Stimulated activated CD8-positive, alpha-beta memory T cell treated with anti-CD3 and anti-CD28 coated beads, Interleukin-12 subunit alpha, Interleukin-12 subunit beta, amount 100 ng/mL, for 4 hours (primary cell): ENCODE measurements around the gene FARP1.

Experiments
- DNase-seq: peaks from one replicate; pipeline ENCODE4 v3.0.0-alpha.2; 2020; ENCODE audit warnings: low read depth

The FARP1 gene

GRCh38 chr13:98335721-98336120 lies 192.8 kb downstream of the FARP1 start:
- no peak for DNase-seq

- DNase-seq: no peak
Observed at GRCh38 chr13:98338310-98338709, 195.4 kb downstream of the FARP1 start.

DNA sequence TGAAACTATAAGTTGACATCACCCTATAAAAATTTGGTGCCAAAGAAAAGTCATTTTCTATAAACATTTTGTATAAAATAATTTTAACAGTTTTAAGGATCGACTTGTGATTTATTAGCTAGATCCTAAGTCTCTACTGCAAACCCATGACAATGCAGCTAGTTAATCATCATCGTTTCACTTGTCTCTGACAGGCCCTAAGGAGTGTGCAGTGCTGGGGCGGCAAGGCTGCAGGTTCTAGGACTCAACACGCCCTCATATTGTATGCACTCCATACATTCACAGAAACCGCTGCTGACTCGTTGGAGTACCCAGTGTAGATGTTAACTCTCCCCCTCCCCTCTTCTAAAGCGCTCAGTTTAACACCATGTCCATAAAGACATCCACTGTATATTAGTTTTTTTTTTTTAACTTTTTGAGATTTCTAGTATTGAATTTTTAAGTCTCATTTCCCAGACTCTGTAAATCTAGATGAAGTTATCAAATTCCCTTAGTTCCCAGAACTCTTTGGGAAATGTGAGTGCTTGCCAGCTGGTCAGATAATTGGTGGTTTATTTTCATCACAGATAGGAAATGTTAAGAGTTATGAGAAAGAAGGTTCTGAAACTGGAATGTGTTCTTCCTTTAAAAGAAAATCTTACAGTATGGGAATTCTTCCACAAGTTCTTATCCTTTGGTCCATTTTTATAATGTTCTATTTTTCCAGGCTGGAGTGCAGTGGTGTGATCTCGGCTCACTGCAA lies 197.0 kb downstream of the FARP1 start:
- DNase-seq: no peak

DNA sequence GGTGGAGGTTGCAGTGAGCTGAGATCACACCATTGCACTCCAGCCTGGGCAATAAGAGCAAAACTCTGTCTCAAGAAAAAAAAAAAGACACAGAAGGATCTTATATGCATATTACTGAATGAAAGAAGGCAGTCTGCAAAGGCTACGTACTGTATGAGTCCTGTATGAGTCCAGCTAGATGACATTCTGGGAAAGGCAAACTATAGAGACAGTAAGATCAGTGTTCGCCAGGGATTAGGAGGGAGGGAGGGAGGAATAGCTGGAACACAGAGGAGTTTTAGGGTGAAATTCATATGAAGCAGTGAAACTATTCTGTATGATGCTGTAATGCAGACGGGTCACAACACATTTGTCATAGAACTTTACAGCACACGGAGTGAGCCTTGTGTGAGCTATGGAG lies 200.1 kb downstream of the FARP1 start:
- no peak for DNase-seq

DNA sequence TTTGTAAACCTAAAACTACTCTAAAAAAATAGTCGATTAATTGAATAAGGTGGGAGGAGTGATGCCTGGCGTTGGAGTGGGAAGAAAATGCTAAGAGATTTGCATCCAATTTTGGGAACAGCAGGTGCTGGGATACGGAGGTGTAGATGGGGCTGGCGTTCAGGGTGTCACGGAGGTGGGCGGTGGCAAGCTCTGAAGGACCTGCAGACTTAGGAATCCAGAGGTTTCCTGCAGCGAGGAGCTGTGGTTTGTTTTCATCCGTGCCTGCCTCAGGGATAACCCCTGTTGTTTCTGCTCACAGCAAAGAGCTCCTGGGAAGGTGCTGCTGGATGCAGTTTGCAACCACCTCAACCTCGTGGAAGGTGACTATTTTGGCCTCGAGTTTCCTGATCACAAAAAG lies 200.6 kb downstream of the FARP1 start:
- no peak for DNase-seq

GRCh38 chr13:98344392-98344791 lies 201.5 kb downstream of the FARP1 start:
- no peak for DNase-seq

- no peak for DNase-seq
Observed at GRCh38 chr13:98345107-98345935, 202.4 kb downstream of the FARP1 start.

DNA sequence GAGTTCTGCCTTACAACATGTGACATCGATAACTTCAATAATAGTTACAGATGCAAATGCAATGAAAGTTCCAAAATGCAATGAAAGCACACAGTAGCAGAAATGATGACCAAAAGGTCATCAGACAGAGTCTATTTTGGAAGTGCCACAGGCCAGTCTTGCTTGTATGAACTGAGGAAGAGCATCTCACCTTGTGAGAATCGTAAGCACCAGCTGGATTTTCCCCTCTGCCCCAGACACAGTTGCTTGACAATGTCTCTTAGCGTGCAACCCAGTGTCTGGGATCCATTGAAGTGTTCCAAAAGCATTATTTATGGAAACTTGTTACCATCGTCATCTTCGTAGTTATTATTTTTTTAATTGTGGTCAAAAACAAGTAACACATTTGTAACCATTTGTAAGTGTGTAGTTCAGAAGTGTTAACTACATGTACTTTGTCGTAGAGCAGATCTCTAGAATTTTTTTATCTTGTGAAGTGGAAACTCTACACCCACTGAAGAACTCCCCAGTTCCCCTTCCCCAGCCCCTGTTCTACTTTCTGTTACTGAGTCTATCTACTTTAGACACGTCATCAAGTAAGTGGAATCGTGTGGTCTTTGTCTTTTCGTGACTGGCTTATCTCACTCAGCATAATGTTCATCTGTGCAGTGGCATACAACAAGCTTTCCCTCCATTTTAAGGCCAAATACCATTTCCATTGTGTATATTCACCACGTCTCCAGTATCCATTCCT lies 204.2 kb downstream of the FARP1 start:
- no peak for DNase-seq

DNA sequence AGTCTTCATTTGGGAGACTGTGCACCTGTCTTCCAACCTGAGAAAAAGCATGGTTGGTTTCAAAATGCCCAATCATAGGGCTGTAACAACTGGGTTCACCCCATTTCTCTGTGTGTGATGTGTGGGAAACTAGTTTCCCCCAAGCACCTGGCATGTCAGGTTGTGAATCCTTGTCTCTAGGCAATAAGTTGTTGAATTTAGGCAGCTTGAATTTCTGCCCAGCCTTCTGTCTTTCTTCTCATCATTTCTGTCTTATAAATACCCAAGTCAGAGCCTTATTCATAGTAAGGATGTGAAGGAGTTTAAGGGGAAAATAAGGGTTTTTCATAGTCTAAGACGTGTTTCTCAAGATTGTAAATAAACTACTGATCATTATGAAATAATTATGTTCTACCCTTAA lies 204.9 kb downstream of the FARP1 start:
- no peak for DNase-seq

DNA sequence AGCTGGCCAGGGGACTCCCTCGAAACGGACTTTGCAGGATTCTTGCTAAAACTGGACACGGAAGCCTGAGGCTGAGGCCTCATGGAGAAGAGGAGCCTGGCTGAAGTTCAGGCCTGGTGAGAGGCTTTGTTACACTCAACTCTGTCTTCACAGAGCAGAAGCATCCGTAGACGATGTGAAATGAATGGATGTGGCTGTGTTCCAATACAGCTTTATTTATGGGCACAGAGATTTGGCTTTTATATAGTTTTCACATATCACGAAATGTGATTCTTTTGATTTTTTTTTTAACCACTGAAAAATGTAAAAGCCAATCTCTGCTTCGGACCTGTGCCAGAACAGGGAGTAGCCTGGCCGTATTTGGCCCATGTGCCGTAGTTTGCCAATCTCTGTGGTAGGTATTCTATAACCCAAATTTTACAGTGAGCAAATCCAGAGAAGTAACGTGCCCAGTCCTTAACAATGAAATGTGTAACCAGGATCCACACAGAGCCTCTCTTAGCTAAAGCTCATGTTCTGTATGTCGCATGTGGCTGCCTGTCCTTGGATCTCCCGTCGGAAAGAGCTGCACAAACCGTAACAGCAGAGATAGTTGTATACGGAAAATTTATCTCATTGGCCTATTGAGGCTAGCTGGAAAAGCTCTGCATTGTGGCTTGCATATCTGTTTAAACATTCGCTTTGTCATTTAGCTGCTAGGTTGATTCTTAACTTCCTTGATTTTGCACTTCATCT lies 205.7 kb downstream of the FARP1 start:
- no peak for DNase-seq

DNA sequence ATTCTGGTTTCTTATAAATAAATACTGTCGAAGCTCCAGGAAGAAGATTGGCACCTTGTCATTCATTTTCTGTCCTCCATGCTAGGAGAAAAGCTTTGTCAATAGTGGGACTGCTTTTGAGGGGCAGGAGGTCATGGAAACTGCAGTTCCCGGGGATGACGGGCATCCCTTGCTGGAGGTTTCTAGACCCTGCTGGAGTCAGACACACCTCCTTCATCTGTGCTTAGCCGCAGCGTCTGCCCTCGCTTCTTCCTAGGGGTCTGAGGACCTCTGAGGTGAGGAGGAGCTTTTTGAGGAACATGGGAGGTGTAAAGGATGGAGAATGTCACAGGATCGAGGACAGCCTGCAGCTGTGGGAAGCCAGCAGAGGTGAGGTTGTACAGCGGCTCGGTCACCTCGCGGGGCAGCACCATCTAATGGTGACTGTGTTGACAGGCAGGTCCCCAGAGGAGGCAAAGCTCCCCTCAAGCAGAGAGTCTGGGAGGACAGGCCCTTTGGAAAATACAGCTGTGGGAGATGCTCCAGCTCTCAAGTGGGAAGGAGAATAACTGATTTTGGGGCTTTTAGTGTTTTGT lies 206.9 kb downstream of the FARP1 start:
- no peak for DNase-seq

DNA sequence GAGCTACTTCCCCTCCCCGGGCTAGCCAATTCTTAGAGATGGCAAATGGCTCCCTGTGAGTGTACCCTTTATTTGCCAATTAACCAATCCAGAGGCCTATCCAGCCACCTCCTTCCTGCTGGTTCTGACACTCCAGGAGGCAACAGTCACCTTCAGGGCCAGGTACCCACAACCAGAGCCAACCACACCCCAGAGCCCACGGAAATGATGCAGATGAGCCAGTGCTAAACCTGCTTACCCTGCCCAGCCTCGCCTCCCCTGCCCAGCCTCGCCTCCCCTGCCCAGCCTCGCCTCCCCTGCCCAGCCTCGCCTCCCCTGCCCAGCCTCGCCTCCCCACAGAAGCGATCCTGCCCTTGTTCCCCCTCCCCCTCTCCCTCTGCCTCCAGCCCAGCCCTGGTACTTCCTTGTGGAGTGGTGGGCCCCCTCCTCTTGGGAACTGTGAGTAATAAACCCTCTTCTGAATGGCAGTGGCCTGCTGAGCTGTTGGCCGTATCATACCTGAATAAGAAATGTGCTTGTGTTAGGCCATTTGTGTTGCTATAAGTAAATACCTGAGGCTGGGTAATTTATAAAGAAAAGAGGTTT lies 207.9 kb downstream of the FARP1 start:
- no peak for DNase-seq

DNA sequence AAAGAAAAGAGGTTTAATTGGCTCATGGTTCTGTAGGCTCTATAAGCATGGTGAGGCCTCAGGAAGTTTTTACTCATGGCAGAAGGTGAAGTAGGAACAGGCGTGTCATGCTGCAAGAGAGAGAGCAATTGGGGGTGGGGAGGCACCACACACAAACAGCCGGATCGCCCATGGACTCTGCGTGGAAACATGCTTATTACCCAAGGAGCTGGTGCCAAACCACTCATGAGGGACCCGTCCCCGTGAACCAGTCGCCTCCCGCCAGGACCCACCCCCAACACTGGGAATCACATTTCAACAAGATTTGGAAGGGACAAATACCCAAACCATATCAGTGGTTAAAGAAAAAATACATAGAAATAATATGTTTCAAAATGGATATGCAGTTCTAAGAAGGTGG lies 208.7 kb downstream of the FARP1 start:
- DNase-seq: no peak

DNA sequence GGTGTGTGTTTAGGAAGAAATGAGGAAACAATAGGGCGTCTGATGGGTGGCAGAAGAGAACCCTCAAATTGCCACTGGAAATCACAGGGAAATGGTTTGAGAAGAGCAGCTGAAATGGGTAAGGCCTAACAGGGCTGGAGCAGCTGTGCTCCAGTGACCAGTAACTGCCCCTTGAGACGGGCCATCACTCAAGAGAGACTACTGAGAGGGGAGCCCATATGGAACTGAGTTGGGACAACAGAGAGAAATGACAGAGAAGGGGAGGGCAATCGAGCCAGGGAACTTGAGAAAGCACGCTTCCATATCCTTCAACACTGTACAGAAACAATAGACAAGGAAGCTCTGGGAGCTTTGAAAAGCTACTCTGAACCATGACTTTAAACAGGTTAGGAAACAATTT lies 209.3 kb downstream of the FARP1 start:
- no peak for DNase-seq

GRCh38 chr13:98353750-98354149 lies 210.9 kb downstream of the FARP1 start:
- no peak for DNase-seq

GRCh38 chr13:98358937-98359336 lies 216.0 kb downstream of the FARP1 start:
- no peak for DNase-seq

GRCh38 chr13:98360545-98360944 lies 217.7 kb downstream of the FARP1 start:
- DNase-seq: no peak

DNA sequence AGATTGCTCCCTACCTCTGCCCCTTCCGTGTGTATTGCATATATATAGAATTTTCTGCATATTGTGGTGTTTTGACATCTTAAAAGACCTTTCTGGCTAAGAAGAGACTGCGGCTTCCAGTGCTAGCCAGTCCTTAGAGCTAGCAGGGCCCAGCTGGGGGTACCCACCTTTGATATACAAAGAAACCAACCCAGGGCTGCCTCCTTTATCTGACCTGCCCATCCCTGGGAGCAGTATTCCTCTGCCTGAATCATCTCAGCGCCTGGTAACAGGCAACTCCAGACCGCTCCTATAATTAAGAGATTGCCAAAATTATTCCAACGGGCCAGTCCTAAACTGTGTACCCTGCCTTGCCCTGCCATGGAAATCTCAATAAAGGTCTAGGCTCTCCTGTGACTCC lies 220.4 kb downstream of the FARP1 start:
- no peak for DNase-seq

GRCh38 chr13:98364179-98364578 lies 221.3 kb downstream of the FARP1 start:
- no peak for DNase-seq

- no peak for DNase-seq
Observed at GRCh38 chr13:98364647-98365046, 221.8 kb downstream of the FARP1 start.

- no peak for DNase-seq
Observed at GRCh38 chr13:98365302-98365701, 222.4 kb downstream of the FARP1 start.
